ENCODE data around the gene DLGAP1. TPM values are rescaled to one million over a fixed set of nuclear protein-coding genes. Genes with fewer than 3 reads are reported as not detected.

The DLGAP1 gene
- total and polyA plus RNA-seq, 2 experiments from 2014 or later = 3.1 to 6.5 TPM

GRCh38 chr18:3931542-3932112, 523.5 kb downstream of the DLGAP1 start:
- no peaks in the 10 kb centered on the region for H4K20me1 ChIP-seq (ENCODE audit: insufficient read depth, poor library complexity, severe bottlenecking)
- no peak overlapping the region for H3K4me3 ChIP-seq
- H3K79me2 ChIP-seq = no peaks in the 10 kb centered on the region
- no peaks in the 10 kb centered on the region for H3K9me2 ChIP-seq (replicated peaks; ENCODE audit: insufficient read depth)
- WGBS (ENCODE audit: low lambda C conversion rate, missing lambda C conversion rate) = 97% methylated on average over 4 of the region's 4 CpGs
- no peak for DNase-seq (ENCODE audit: low spot score)
- no peaks in the 10 kb centered on the region for H3K9me3 ChIP-seq (ENCODE audit: low read depth)
- no peak overlapping the region for H3K4me2 ChIP-seq
- no peaks in the 10 kb centered on the region for H3K4me1 ChIP-seq (ENCODE audit: insufficient read depth)
- TF ChIP-seq EZH2 (IDR thresholded peaks at IDR 0.05; ENCODE audit: borderline replicate concordance) (no peak), CTCF (IDR thresholded peaks at IDR 0.05; ENCODE audit: poor library complexity) (no peak), EZH2phosphoT487 (IDR thresholded peaks at IDR 0.05; ENCODE audit: low read depth, severe bottlenecking, unreplicated experiment) (no peak)
- no peak overlapping the region for H3K27ac ChIP-seq
- H3K27me3 ChIP-seq = no peaks in the 10 kb centered on the region
- no peak overlapping the region for H2AFZ ChIP-seq
- no peaks in the 10 kb centered on the region for H3K36me3 ChIP-seq (replicated peaks; ENCODE audit: insufficient read depth, low read depth)

- Histone ChIP-seq H3K27me3 (no peaks in the 10 kb centered on the region), H3K9me3 (ENCODE audit: low read depth) (no peaks in the 10 kb centered on the region), H3K4me1 (ENCODE audit: insufficient read depth) (no peaks in the 10 kb centered on the region), H3K79me2 (no peaks in the 10 kb centered on the region), H3K27ac (no peak overlapping the region), H2AFZ (no peak overlapping the region), H4K20me1 (ENCODE audit: insufficient read depth, poor library complexity, severe bottlenecking) (no peaks in the 10 kb centered on the region), H3K4me3 (no peak overlapping the region), H3K9me2 (replicated peaks; ENCODE audit: insufficient read depth) (no peaks in the 10 kb centered on the region), H3K36me3 (replicated peaks; ENCODE audit: insufficient read depth, low read depth) (no peaks in the 10 kb centered on the region), H3K4me2 (no peak overlapping the region)
- TF ChIP-seq EZH2 (IDR thresholded peaks at IDR 0.05; ENCODE audit: borderline replicate concordance) (no peak), CTCF (IDR thresholded peaks at IDR 0.05; ENCODE audit: poor library complexity) (no peak), EZH2phosphoT487 (IDR thresholded peaks at IDR 0.05; ENCODE audit: low read depth, severe bottlenecking, unreplicated experiment) (no peak)
- no peak for DNase-seq (ENCODE audit: low spot score)
- WGBS (ENCODE audit: low lambda C conversion rate, missing lambda C conversion rate) = 96% methylated on average over 6 of the region's 6 CpGs
Measured at GRCh38 chr18:3931013-3931315, 524.1 kb downstream of the DLGAP1 start.

GRCh38 chr18:3930126-3931012, 524.7 kb downstream of the DLGAP1 start:
- no peak for DNase-seq (ENCODE audit: low spot score)
- no peak overlapping the region for H3K4me3 ChIP-seq
- no peaks in the 10 kb centered on the region for H3K9me3 ChIP-seq (ENCODE audit: low read depth)
- no peaks in the 10 kb centered on the region for H4K20me1 ChIP-seq (ENCODE audit: insufficient read depth, poor library complexity, severe bottlenecking)
- H3K4me2 ChIP-seq = no peak overlapping the region
- H3K36me3 ChIP-seq (replicated peaks; ENCODE audit: insufficient read depth, low read depth) = no peaks in the 10 kb centered on the region
- no peaks in the 10 kb centered on the region for H3K4me1 ChIP-seq (ENCODE audit: insufficient read depth)
- no peaks in the 10 kb centered on the region for H3K79me2 ChIP-seq
- H3K9me2 ChIP-seq (replicated peaks; ENCODE audit: insufficient read depth) = no peaks in the 10 kb centered on the region
- WGBS (ENCODE audit: low lambda C conversion rate, missing lambda C conversion rate) = 95% methylated on average over 13 of the region's 13 CpGs
- no peak overlapping the region for H2AFZ ChIP-seq
- TF ChIP-seq EZH2phosphoT487 (IDR thresholded peaks at IDR 0.05; ENCODE audit: low read depth, severe bottlenecking, unreplicated experiment) = no peak
- no peak for TF ChIP-seq CTCF (IDR thresholded peaks at IDR 0.05; ENCODE audit: poor library complexity)
- no peak for TF ChIP-seq EZH2 (IDR thresholded peaks at IDR 0.05; ENCODE audit: borderline replicate concordance)
- no peak overlapping the region for H3K27ac ChIP-seq
- H3K27me3 ChIP-seq = no peaks in the 10 kb centered on the region
